PC-3 (cell line): ENCODE data around the gene GALNT15.
A peak's percentile ranks its signal among the peaks of the same experiment; 100 is the strongest.

ENCODE experiments used
- EZH2 ChIP-seq: fragments of 300-600 bp; sonication (generic); IDR thresholded peaks from one replicate; pipeline ENCODE4 v1.6.1; 2017; ENCODE audit warnings: antibody characterized with exemption, mild to moderate bottlenecking, low read length; ENCODE audit not compliant: unreplicated experiment
- EZH2phosphoT487 ChIP-seq: fragments of 300-600 bp; sonication (generic); IDR thresholded peaks from 2 replicates; pipeline ENCODE4 v1.6.1; 2018; ENCODE audit warnings: mild to moderate bottlenecking, antibody characterized with exemption, low read length, borderline replicate concordance
- TF ChIP-seq, protein P1 (sequence below): fragments of 300-600 bp; sonication (generic); conservative IDR thresholded peaks from 2 replicates; pipeline ENCODE4 v1.5.1; 2017; ENCODE audit warnings: antibody characterized with exemption, low read depth, mild to moderate bottlenecking, low read length

DNA sequence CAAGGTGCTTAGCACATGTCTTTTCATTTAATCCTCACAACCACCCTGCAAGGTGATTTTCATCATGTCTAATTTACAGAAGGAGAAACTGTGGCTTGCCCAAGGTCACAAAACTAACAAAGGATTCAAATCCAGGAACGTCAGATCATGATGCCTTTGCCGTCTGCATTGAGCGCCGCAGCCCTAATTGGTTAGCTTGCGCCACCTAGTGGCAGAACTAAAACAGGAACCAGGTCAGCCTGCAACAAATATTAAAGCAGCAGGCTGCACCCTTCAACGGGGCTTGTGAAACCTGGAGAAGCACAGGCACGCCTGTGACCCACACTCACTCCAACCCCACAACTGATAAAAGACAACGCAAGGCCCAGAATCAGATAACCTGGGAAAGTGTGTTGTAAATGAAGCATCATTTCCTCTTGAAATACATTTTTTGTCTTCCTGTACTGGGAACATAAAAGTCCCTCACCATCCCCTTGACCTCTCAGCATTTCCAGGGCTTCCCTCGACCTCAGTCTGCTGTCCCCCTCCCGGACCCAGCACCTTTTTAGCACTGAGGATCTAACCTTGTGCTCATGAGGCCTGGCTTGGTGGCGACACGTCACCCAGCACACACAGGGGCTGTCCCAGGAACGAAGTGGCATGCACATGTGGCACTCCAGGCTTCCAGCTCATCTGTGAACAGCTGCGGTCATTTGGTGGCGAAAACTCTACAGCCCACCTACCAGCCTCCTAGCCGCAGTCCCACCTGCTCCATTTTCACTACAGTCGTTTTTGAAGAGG is 73.0 kb downstream of the GALNT15 start:
- TF ChIP-seq EZH2 (no peak), EZH2phosphoT487 (no peak)
- TF ChIP-seq, protein P1, sequence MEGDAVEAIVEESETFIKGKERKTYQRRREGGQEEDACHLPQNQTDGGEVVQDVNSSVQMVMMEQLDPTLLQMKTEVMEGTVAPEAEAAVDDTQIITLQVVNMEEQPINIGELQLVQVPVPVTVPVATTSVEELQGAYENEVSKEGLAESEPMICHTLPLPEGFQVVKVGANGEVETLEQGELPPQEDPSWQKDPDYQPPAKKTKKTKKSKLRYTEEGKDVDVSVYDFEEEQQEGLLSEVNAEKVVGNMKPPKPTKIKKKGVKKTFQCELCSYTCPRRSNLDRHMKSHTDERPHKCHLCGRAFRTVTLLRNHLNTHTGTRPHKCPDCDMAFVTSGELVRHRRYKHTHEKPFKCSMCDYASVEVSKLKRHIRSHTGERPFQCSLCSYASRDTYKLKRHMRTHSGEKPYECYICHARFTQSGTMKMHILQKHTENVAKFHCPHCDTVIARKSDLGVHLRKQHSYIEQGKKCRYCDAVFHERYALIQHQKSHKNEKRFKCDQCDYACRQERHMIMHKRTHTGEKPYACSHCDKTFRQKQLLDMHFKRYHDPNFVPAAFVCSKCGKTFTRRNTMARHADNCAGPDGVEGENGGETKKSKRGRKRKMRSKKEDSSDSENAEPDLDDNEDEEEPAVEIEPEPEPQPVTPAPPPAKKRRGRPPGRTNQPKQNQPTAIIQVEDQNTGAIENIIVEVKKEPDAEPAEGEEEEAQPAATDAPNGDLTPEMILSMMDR = peak; percentile 98
